HepG2 (cell line): ENCODE data around the gene TSHZ1. TPM values are rescaled to one million over a fixed set of nuclear protein-coding genes. Genes with fewer than 3 reads are reported as not detected.

Experiments used
- ATAC-seq: fragments of 200-7000 bp; cut with Tn5 transposase; 3 replicates; pipeline ENCODE4 v1.9.1; 2020; ENCODE audit warnings: mild to moderate bottlenecking, moderate library complexity
- BruUV-seq: library from RNA; stranded (reverse); fragments of 400-500 nt; replicated peaks from 2 replicates; lab custom pipeline; 2021; lab: Mats Ljungman, UMichigan
- CTCF ChIA-PET: fragments of 300-600 bp; formaldehyde crosslinking; extraction: SDS; loops from one replicate; lab custom pipeline; 2021; ENCODE audit warnings: low total read pairs, inconsistent platforms, low intra/inter-chr PET ratio; lab: Yijun Ruan, JAX
- POLR2A ChIA-PET: fragments of 350-600 bp; sonication (Branson Sonifier 250); formaldehyde crosslinking; loops from one replicate; lab custom pipeline; 2020; ENCODE audit warnings: antibody characterized with exemption, inconsistent platforms; lab: Yijun Ruan, JAX
- DNase-seq: peaks from one replicate; pipeline ENCODE4 v3.0.0-alpha.2; 2015; ENCODE audit warnings: low spot score
- FAIRE-seq: peaks from 3 replicates; lab custom pipeline; 2011; peaks lifted over from hg19 to GRCh38; lab: Jason Lieb, UNC
- H2AFZ ChIP-seq: one replicate; pipeline ENCODE4 v1.6.1; 2011; ENCODE audit warnings: low read length, inconsistent platforms
- H3K27ac ChIP-seq: fragments of 300-600 bp; 3 replicates; pipeline ENCODE4 v1.8.0; 2011; ENCODE audit warnings: mixed run types, mild to moderate bottlenecking, mixed read lengths, low read length, inconsistent platforms; ENCODE audit not compliant: insufficient read depth; ENCODE audit errors: extremely low read length
- H3K27me3 ChIP-seq, 2 experiments: fragments of 200-600 bp in 1 of 2; 2 replicates in 1 of 2; 3 replicates in 1 of 2; pipeline versions ENCODE4 v1.6.0 to v1.8.0; 2011; ENCODE audit warnings: low read length in 2 of 2, mild to moderate bottlenecking in 2 of 2, moderate library complexity in 2 of 2, inconsistent platforms in 1 of 2; ENCODE audit not compliant: insufficient read depth in 2 of 2, control insufficient read depth in 1 of 2
- H3K36me3 ChIP-seq, 2 experiments: fragments of 200-600 bp in 1 of 2; replicated peaks in 1 of 2; 2 replicates in 1 of 2; 3 replicates in 1 of 2; pipeline versions ENCODE4 v1.5.1 to v1.8.0; 2011; ENCODE audit warnings: low read length in 2 of 2, inconsistent platforms in 1 of 2; ENCODE audit not compliant: insufficient read depth in 2 of 2, control insufficient read depth in 1 of 2
- H3K4me1 ChIP-seq: 2 replicates; pipeline ENCODE4 v1.5.1; 2012; ENCODE audit warnings: low read length, inconsistent platforms; ENCODE audit not compliant: insufficient read depth
- H3K4me2 ChIP-seq: 2 replicates; pipeline ENCODE4 v1.6.0; 2011; ENCODE audit warnings: low read depth, low read length, inconsistent platforms
- H3K4me3 ChIP-seq, 3 experiments: fragments of 200-600 bp in 1 of 3; sonication (generic), shearing (Covaris generic) in 1 of 3; replicated peaks in 1 of 3; 2 replicates each; pipeline ENCODE4 v1.5.1; 2011 to 2016; ENCODE audit warnings: low read length in 3 of 3, inconsistent platforms in 2 of 3, low read depth in 2 of 3, mild to moderate bottlenecking in 2 of 3, control low read depth in 1 of 3, mixed read lengths in 1 of 3; ENCODE audit not compliant: insufficient read depth in 1 of 3
- H3K79me2 ChIP-seq: one replicate; pipeline ENCODE4 v1.6.1; 2011; ENCODE audit warnings: low read length, inconsistent platforms; ENCODE audit not compliant: insufficient read depth
- H3K9ac ChIP-seq: 2 replicates; pipeline ENCODE4 v1.6.0; 2011; ENCODE audit warnings: mild to moderate bottlenecking, low read depth, low read length, inconsistent platforms; ENCODE audit not compliant: insufficient read depth
- H3K9me3 ChIP-seq: 2 replicates; pipeline ENCODE4 v1.5.1; 2012; ENCODE audit warnings: mild to moderate bottlenecking, low read length
- H4K20me1 ChIP-seq: 2 replicates; pipeline ENCODE4 v1.6.0; 2011; ENCODE audit warnings: inconsistent platforms, mild to moderate bottlenecking, low read length, moderate library complexity; ENCODE audit not compliant: insufficient read depth
- ATF4 ChIP-seq, 2 experiments: fragments of 450-650 bp in 1 of 2; sonication (generic) in 1 of 2; formaldehyde crosslinking; IDR thresholded peaks; 2 replicates each; pipeline versions ENCODE4 v1.5.0 to v1.8.0; 2020 to 2022; ENCODE audit warnings: mild to moderate bottlenecking in 1 of 2, missing genetic modification reagents in 1 of 2
- ATF7 ChIP-seq, 2 experiments: fragments of 450-650 bp in 1 of 2; sonication (generic) in 1 of 2; formaldehyde crosslinking in 1 of 2; IDR thresholded peaks; 2 replicates each; pipeline versions ENCODE4 v1.4.0 to v1.6.1; 2016 to 2020; ENCODE audit warnings: antibody characterized with exemption in 1 of 2, mild to moderate bottlenecking in 1 of 2, missing genetic modification reagents in 1 of 2
- ATF7-NPFF ChIP-seq: sonication (generic); formaldehyde crosslinking; IDR thresholded peaks from 2 replicates; pipeline ENCODE4 v1.8.1; 2023; ENCODE audit warnings: mild to moderate bottlenecking, low read depth, missing genetic modification reagents, moderate library complexity
- CTCF ChIP-seq: sonication (generic); formaldehyde crosslinking; IDR thresholded peaks from 2 replicates; pipeline ENCODE4 v1.5.0; 2020; ENCODE audit warnings: mild to moderate bottlenecking, missing genetic modification reagents, moderate library complexity
- JUNB ChIP-seq: sonication (generic); formaldehyde crosslinking; IDR thresholded peaks from 2 replicates; pipeline ENCODE4 v1.8.0; 2022; ENCODE audit warnings: missing genetic modification reagents, mild to moderate bottlenecking, borderline replicate concordance
- KDM5B ChIP-seq: sonication (generic); formaldehyde crosslinking; IDR thresholded peaks from 2 replicates; pipeline ENCODE4 v1.4.0; 2020; ENCODE audit warnings: missing genetic modification reagents, mild to moderate bottlenecking, borderline replicate concordance
- KLF16 ChIP-seq, 2 experiments: sonication (generic) in 1 of 2; formaldehyde crosslinking in 1 of 2; IDR thresholded peaks; 2 replicates each; pipeline versions ENCODE4 v1.6.1 to v1.8.0; 2016 to 2023; ENCODE audit warnings: missing genetic modification reagents in 2 of 2, missing compliant biosample characterization in 1 of 2
- MED13 ChIP-seq: sonication (generic); formaldehyde crosslinking; IDR thresholded peaks from 2 replicates; pipeline ENCODE4 v1.5.0; 2020; ENCODE audit warnings: missing genetic modification reagents
- MLXIP ChIP-seq: sonication (generic); formaldehyde crosslinking; IDR thresholded peaks from 2 replicates; pipeline ENCODE4 v1.9.0; 2021; ENCODE audit warnings: missing genetic modification reagents, borderline replicate concordance
- MYNN ChIP-seq: sonication (generic); formaldehyde crosslinking; IDR thresholded peaks from 2 replicates; pipeline ENCODE4 v1.4.0; 2020; ENCODE audit warnings: mild to moderate bottlenecking, low read depth, missing genetic modification reagents
- NBN ChIP-seq: fragments of 450-650 bp; conservative IDR thresholded peaks from 2 replicates; pipeline ENCODE4 v1.6.1; 2017
- POGZ ChIP-seq: sonication (generic); formaldehyde crosslinking; IDR thresholded peaks from 2 replicates; pipeline ENCODE4 v1.4.0; 2020; ENCODE audit warnings: mild to moderate bottlenecking, missing genetic modification reagents
- SAP130 ChIP-seq: IDR thresholded peaks from 2 replicates; pipeline ENCODE4 v1.6.1; 2016; ENCODE audit warnings: low read depth
- SMC3 ChIP-seq: IDR thresholded peaks from 2 replicates; pipeline ENCODE4 v1.6.1; 2011; ENCODE audit warnings: low read length, improper control_type of control experiment
- ZMAT5 ChIP-seq: sonication (generic); formaldehyde crosslinking; IDR thresholded peaks from 2 replicates; pipeline ENCODE4 v1.5.0; 2020; ENCODE audit warnings: mild to moderate bottlenecking, low read depth, missing genetic modification reagents, borderline replicate concordance
- ZNF451 ChIP-seq: sonication (generic); formaldehyde crosslinking; IDR thresholded peaks from 2 replicates; pipeline ENCODE4 v1.5.0; 2020; ENCODE audit warnings: mild to moderate bottlenecking, missing genetic modification reagents
- ZNF558 ChIP-seq: sonication (generic); formaldehyde crosslinking; IDR thresholded peaks from 2 replicates; pipeline ENCODE4 v1.9.0; 2022; ENCODE audit warnings: mild to moderate bottlenecking, missing genetic modification reagents, borderline replicate concordance
- WGBS: methylation state at CpG from one replicate; pipeline ENCODE4 v1.1.6; 2017; ENCODE audit warnings: low lambda C conversion rate; 5-methylcytosine and 5-hydroxymethylcytosine counted together
- in situ Hi-C: cut with HindIII; loops from 2 replicates; pipeline ENCODE4 v1.10.0; 2017; ENCODE audit warnings: low pct_unique_long_range_greater_than_20kb; ENCODE audit not compliant: extremely low pct_ligation_motif_present
- intact Hi-C: fragments of 100-400 bp; cut with micrococcal nuclease; formaldehyde crosslinking; loops from one replicate; pipeline ENCODE4 v1.10.0; 2022; ENCODE audit not compliant: unreplicated experiment
- polyA plus RNA-seq, 8 experiments: library from polyadenylated mRNA; depleted of rRNA in 3 of 8; stranded (reverse) in 7 of 8; unstranded in 1 of 8; fragments of >200 nt; fragmentation: Illumina TruSeq in 4 of 8; extraction: Trizol in 4 of 8; gene quantifications; 2 replicates each; pipeline versions ENCODE4 v1.2.1 to v1.2.3, GENCODE V29; 2011 to 2016; ENCODE audit warnings: low read depth in 4 of 8, missing spikeins in 1 of 8, mixed read lengths in 1 of 8; ENCODE audit not compliant: insufficient read depth in 1 of 8
- total RNA-seq, 5 experiments: library from RNA; depleted of rRNA; stranded (reverse); fragments of >200 nt; fragmentation: Illumina TruSeq; extraction: Trizol; gene quantifications; 2 replicates each; pipeline ENCODE4 v1.2.3, GENCODE V29; 2016; ENCODE audit warnings: low read depth in 1 of 5

TSHZ1 gene
- total and polyA plus RNA-seq, 2 of the 13 experiments (the other 11 are each of a cell fraction or from before 2014, with no cell fraction given): 2.5 to 2.7 TPM

GRCh38 chr18:75169411-75169810, 41.2 kb upstream of the TSHZ1 start (continued):
- TF ChIP-seq ZNF451 (CRISPR knock-in tag) (no peak), ATF4 (CRISPR knock-in tag; IDR thresholded peaks at IDR 0.05) (no peak), MLXIP (no peak), MED13 (CRISPR knock-in tag) (no peak), POGZ (no peak)

GRCh38 chr18:75170022-75170789, 40.4 kb upstream of the TSHZ1 start:
- H3K27me3 ChIP-seq: peaks cover 3 to 27% of the 10 kb centered on the region in 2 experiments; a peak in 4 of 5 replicates
- H3K4me1 ChIP-seq: peaks cover 12% of the 10 kb centered on the region
- H3K27ac ChIP-seq: no peak overlapping the region
- no peak for FAIRE-seq
- H3K79me2 ChIP-seq: no peaks in the 10 kb centered on the region
- H3K4me3 ChIP-seq: no peak overlapping the region
- 75% methylated on average over 22 of the region's 34 CpGs for WGBS
- peak; percentile 22 for DNase-seq
- no peaks in the 10 kb centered on the region for H3K36me3 ChIP-seq
- H4K20me1 ChIP-seq: no peaks in the 10 kb centered on the region
- no TSS peak for BruUV-seq
- no peaks in the 10 kb centered on the region for H3K9me3 ChIP-seq
- intact Hi-C loops (no loop called here), in situ Hi-C loops (loop anchor here (25.0 kb wide), 1 partner anchor 317 kb away; no protein-coding TSS in a partner anchor)
- no peak overlapping the region for H2AFZ ChIP-seq
- ATAC-seq: peak; percentile 83
- ChIA-PET CTCF (interaction anchor here (1.2 kb wide), 1 partner anchor 309 kb away, joined by 3 read pairs; no protein-coding TSS in a partner anchor), POLR2A (no interaction called here)
- H3K9ac ChIP-seq: no peak overlapping the region
- no peak overlapping the region for H3K4me2 ChIP-seq
- no peak for TF ChIP-seq ZNF558 (CRISPR knock-in tag)
- no peak for TF ChIP-seq NBN
- no peak for TF ChIP-seq SAP130 (CRISPR knock-in tag)
- TF ChIP-seq ATF7-NPFF (CRISPR knock-in tag): no peak
- TF ChIP-seq JUNB (CRISPR knock-in tag): no peak
- TF ChIP-seq KDM5B (CRISPR knock-in tag): no peak
- TF ChIP-seq KLF16 (CRISPR knock-in tag; IDR thresholded peaks at IDR 0.05): no peak
- peak; percentile 22; the same call in 1 of the 2 replicates for TF ChIP-seq SMC3
- TF ChIP-seq ZMAT5: no peak
- TF ChIP-seq MYNN (CRISPR knock-in tag): no peak
- peak; percentile 52 for TF ChIP-seq CTCF (CRISPR knock-in tag)
- no peak for TF ChIP-seq ATF7 (IDR thresholded peaks at IDR 0.05)
- TF ChIP-seq ATF7 (CRISPR knock-in tag; IDR thresholded peaks at IDR 0.05): no peak
